Right lobe of liver (tissue), 4 donors: Measurements from ENCODE around the gene AGAP3.

ENCODE experiments used
- CTCF ChIP-seq, 4 donors: fragments of 200-600 bp in 3 of 4; fragments of 450-650 bp in 1 of 4; IDR thresholded peaks; one replicate each; pipeline versions ENCODE4 v1.5.1 to v1.8.0; 2016 to 2022; ENCODE audit warnings: antibody characterized with exemption in 4 of 4, mild to moderate bottlenecking in 2 of 4
- POLR2A ChIP-seq: fragments of 450-650 bp; IDR thresholded peaks from one replicate; pipeline ENCODE4 v1.6.1; 2017; ENCODE audit warnings: antibody characterized with exemption, mild to moderate bottlenecking
- donor health status: DM: no; HTN: no; CAD: no.
- donor health status: DM: no; HTN: no; CAD: no.
- donor health status: DM: no; HTN: yes; CAD: no.

- TF ChIP-seq CTCF (IDR thresholded peaks at IDR 0.05) (no peak), POLR2A (no peak)
Observed at GRCh38 chr7:151091003-151091402, 4.7 kb downstream of the AGAP3 start.
